NCI-H1930 (cell line): ENCODE results near the gene PRR3.

Experiments used
- DNase-seq, 2 experiments: peaks; one replicate each; lab custom pipeline; 2025; lab: John Stamatoyannopoulos, UW

Gene PRR3

DNA sequence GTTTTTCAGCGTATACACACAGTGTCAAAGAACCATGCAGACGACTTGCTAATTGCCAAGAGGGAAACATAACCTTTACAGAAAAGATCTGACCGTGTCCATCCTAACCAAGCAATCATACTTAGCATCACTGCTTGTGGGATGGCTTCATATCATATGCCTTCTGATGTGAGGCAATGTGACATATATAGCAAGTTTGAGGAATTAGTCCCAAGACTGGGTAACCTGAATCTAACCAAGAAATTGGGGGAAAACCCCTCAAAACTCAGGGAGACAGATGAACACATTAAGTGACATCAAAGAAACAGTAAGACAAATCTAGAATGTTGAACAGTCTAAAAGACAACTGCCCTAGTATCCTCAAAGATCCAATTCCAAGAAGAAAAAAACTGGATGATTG lies 19.2 kb upstream of the PRR3 start:
- DNase-seq, result no peak

DNA sequence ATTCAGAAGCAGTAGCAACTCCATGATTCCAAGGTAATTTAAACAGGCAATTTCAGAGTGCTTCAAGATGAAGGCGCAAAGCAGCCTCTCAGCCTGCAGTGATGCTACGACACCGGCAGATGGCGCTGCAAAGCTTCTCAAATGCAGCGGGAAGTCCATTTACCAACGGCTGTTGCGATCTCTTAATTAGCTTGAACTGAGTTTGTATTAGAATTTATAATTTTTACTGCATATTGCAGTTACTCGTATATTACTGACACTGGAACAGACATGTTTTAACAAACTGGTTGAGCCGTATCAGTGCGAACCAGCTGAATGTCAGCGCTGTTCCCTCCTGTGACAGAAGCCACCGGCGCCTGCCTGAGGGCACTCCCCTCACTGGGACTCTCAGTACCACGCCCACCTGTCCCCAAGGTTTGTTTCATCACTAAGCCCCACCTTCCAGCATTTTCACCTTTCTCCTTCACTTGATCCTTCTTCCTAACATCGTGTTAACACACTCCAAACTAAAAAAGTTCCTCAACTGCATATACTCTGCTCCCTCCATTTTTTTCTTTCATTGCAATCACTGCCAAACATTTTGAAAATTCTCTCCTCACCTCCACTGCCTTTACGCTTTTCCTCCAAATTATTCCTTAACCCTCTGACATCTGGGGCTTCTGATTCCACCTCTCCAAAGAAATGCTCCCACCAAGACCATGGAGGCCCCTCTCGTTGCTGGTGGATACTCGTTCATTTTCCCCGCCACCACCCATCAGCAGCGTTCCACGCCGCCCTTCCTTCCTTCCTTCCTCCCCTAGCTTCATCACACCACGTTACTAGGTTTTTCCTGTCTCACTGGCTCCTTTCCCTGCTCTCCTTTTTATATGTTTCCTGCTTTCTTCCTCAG lies 15.3 kb upstream of the PRR3 start:
- DNase-seq, result peak; percentile 56 to 75

DNA sequence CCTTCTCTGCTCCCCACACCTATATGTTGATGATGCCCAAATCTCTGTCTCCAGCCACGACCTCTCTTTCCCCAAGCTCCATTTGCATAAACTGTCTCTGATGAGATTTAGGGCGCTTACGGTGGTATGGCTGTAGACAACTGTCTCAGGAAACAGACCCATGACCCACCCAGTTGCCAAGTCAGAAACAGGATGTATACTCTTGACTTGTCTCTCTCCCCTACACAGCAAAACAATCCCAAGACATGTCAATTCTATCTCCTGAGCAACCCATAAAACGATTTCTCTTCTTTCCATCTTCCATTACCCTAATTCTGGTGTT lies 14.7 kb upstream of the PRR3 start:
- DNase-seq, result no peak

DNA sequence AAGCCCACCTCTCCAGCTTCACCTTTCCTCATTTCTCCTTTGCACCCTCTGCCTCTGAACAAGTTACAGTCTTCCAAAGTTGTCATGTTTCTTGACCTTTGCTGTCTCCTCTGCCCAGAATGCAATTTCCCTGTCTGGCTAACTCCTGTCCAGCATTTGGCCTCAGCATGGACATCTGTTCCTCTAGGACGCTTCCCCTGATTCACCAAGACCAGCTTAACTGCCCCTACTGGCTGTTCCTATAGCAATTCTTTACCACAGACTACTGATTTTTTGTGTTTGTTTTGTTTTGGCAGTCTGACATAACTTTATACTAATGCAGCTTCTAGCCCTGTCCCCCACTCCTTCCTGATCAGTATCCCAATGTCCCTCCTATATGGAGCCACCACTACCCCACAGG lies 14.2 kb upstream of the PRR3 start:
- DNase-seq, result no peak

DNA sequence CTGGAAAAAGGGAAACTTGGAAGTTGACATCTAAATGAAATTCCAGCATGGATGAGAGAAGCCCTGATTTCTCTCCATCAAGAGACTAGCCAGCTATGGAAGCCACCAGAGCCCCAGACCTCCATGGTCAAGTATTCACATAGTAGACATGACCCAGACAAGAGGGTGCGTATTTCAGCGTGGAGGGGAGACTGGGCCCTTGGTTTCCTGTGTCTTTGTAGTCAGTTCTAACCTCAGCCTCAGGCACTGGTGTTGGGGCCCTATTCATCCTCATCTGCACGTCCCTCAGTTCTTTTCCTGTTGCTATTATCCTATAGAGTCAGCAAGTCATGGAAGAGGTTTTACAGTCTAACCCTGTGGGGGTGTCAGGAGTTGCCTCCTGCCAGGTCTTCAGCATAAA lies 13.3 kb upstream of the PRR3 start:
- DNase-seq, result no peak

DNA sequence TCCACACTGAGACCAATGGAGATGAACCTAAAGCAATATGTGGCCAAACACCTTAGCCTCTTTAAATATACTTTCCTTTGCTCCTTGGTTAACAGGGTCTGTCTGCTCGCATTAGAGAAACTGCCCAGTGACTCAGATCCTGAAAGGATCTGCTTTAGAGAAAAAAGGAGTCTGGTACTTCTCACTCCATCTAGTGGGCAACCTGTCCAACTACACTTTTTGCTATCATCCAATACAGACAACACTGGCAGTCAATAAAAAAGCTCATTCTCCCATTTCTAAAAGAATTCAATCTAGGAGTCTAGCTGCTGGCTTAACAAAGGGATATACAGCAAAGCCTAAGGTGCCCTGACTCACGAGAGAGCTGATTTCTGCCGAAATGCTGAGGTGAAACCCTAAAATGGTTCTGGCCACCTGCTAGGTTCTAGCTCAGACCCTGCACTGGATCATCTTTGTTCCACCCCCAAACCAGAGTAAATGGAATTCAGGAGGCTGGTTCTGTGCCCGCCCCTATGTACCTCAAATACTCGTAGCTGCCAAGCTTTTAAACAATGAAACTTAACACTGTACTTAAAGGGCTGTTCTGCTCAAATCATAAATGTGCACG lies 12.3 kb upstream of the PRR3 start:
- DNase-seq, result peak in 1 of 2 experiments; percentile 32

DNA sequence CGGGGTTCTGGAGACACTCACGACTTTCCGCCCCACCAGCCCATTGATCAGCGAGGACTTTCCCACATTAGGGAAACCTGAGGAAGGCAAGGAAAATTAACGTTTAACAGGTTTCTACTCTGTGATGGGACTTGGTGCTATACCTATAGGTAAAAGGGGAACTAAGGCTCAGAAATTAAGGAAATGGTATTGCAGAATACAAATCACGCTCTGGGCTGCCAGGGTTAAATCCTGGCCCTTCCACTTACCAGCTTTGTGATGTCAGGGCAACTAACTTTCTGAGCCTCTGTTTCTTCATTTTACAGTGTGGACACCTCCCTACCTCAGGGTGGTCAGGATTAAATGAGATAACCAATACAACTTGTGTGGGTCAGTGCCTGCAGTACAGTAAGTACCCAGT lies 9.6 kb upstream of the PRR3 start:
- DNase-seq, result no peak

DNA sequence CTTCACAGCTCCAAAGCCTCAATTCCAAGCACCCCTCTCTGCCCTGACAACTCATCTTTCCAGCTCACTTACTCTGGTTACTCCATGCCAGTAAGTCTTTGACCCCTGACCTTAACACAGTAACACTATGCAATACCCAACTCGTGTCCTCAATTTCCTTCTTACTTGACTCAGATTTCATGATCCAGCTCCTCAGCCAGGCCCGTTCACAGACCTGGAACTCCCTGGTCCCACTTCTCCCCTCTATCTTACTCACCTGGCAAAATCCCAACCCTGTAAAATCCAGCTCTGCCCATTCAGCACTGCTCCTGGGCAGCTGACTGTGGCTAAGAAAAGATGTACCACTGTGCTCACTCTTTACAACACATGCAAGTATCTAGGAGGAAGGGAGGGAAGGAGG lies 8.7 kb upstream of the PRR3 start:
- DNase-seq, result no peak

DNA sequence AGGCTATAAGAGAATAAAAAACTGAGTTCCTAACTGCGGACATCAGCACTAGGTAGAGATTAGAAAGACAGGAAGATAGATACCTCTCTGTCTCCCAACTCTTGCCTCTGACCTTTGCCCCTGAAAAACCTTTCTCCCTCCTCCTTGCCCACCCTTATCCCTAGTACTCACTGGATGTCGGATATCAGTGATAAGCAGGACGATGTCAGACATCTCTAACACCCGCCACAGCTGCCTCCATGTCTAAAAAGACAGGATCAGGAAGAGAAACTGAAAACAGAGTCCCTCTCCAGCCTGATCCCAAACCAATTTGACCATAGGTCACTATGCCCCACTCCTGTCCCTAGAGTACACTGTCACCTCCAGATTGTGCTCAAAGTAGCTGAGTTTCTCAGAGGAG lies 2.7 kb upstream of the PRR3 start:
- no peak for DNase-seq

DNA sequence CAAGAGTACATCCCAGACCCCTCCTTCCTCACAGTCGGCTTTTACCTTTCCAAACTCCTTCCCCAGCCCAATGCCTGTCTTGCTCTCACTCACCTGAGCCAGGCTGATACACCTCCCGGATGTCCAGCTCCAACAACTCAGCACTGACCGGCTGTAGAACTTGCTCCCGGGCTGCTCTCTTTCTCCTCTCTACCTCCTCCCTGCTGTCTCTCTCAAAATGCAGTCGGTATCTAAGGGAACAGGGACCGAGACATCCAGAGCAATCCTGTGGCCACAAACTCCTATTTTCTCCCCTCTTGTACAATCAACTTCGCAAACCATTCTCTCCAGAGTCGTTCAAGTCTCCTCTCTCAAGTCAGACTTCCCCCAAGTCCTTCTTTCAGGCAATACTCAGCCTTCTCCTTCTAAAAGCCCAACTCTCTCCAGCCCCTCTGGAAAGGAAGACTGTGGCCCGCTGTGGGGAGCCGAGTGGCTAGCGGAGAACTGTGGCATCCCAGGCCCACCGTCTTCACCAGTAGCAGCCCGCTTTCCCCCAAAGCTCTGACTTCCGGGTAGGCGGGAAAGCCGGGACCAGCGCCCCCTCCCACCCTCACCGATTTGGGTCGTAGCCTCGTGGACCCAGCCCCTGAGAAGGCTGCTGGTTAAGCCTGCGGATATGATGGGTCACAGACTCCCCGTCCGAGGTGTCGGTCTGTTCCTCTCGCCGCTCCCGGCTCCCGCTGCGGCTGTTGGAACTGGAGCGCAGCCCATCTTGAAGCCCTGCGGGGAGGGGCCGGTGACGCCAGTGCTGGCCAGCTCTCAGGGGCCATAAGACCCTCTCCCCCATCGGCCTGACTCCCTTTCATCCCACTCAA lies 1.9 kb upstream of the PRR3 start:
- DNase-seq, result no peak

DNA sequence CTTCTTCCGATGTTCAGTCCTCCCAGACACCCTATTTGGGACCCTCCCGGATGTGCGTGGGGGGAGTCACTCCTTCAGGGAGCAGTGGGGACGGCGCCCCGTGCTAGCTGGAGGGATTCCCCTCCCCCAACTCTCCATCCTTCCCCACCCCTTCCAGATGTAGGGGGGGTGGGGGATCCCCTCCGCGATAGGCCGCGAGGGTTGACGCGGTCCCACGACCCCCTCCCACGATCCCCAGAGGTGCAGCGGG lies 1.4 kb upstream of the PRR3 start:
- no peak for DNase-seq

DNA sequence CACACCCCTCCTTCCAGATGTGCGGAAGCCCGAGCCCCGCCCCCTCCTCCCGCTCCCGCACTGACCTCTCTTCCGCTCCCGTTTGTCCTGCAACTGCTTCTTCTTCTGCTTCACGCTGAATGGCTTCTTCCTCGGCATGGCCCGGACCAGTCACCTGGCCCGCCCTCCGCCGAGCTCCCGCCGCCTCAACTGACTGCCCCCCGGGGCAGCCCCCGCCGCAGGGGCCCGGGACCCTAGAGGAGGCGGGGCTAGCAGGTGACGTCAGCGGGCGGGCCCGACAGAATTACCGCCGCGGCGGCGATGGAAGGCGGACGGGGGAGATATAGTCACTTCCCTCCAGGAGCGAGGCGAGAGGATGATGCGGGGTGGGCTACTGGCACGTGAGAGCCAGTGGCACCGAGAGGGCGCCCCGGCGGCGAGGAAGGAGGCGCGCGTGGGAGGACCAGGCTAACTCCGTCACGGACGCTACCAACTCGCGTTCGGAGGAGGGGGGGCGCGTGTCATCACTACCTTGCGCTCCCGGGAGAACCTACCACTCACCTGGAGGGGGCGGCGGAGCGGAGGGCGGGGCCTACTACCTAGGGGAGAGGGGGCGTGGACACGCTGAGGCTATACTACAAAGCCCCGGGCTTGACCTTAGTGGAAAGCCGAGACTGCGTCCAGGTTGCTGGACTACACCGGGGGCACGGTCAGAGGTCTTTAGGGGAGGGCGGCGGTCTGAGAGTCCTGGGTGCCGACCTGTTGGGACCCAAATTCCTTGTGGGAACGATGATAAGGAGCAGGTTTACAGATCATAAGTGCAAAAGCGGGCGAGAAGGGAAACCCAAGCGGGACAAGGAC lies 809 bp upstream of the PRR3 start, which contains the start of gene GNL1:
Gene GNL1 (minus strand): TSS at position 424 of the 840 bp plus-strand sequence. CDS start 286 bp downstream, at position 138.
- peak; percentile 88 to 92 for DNase-seq

DNA sequence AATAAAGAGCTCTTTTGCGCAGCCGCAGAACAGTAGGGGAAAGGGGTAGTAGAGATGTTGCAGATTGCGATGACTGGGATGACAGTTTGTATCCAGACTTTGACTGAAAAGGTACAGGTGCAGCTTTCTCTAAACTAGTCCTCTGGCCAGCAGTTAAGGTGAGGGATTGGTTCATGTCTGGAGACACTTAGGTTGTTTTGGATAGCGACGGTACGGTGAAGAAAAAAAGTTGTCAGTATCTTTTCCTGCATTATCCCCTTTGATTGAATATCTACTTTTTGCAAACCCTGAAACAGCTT lies 537 bp downstream of the PRR3 start:
- DNase-seq, result no peak

DNA sequence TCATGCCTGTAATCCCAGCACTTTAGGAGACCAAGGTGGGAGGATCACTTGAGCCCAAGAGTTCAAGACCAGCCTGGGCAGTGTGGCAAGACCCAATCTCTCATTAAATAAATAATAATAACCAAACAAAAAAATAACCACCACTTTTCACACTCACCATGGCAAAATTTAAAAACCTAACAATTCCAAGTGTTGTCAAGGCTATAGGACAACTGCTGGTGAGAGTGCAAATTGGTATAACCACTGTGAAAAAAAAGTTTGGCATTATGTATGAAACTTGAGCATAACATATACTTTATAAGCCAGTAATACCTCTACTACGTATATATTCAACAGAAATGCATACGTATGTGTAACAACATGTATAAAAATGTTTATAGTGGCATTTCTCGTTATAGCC lies 3.8 kb downstream of the PRR3 start:
- DNase-seq, result no peak

DNA sequence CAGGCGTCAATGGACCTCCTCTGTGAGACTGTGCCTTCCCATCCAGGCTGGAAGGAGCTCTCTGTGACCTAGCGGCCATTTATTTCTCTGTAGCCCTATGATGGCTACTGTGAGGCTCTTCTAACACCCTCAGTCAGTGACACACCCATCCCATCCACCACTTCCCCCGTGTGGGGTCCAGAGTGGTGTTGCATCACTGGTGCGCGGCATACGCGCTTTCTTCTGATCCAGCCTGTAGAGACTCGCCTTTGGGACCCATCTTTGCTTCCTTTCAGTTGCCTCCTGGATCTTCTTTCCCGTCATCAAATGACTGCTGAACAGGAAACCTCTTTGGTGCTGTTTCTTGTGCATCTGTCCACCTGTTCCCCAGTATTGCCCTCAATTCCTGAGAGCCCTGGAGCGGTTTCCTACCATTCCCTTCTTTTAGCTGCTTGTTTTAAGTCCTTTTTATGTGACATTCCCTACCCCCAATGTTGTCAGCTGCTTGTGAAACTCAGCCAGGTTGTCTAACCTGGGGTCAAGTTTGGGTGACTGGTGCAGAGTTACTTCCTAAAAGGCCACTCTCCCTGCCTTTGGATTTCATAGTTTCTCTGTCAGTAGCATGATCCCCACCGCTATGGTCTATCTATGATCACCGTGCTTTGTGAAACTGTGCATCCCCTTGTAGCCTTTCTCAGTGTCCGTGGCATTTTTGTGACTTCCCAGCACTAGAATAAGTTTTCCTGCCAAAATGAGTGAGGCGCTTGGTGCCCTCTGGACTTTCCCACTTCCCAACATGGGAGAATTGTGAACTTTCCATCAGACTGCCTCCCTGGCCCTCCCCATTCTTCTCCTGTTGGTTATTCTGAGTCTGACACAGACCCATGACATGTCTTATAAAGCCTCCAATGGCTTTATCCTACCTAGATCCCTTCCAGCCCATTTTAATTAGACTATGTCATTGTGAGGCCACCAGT lies 5.7 kb downstream of the PRR3 start:
- no peak for DNase-seq

DNA sequence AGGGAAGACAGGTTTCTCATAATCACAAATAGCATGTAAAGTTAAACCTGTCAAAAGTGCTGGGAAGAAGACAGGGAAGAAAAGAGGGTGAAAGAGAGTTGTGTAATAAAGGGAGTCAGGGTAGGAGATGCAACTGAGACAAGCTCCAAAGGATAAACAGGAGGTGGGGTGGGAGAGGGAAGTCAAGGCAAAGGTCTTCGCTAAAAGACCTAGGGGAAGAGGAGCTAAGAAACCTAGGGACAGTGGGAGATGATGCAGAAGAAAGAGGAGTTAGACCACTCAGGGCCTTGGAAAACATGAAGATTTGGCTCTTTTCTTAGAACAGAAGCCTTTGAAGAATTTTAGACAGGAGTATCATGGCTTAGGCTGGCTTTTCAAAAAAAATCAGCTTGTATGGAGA lies 7.0 kb downstream of the PRR3 start:
- DNase-seq, result no peak

DNA sequence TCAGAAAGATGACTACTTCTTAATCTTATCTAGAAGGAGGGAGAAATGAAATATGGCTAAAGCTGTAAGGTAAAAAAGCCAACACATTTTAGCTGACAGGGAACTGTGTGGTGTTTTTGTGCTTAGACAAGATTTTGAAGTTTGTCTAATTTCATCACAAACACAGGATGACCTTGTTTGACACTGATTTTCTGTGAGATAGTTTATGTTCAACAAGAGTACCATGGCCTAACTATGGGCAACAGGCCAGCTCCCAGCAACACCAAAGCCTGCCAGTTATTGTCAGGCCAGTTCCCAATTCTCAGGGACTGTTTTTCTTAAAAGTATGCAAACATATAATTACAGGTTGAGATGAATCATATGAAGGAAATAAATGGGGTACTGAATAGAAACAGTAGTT lies 8.7 kb downstream of the PRR3 start:
- no peak for DNase-seq

DNA sequence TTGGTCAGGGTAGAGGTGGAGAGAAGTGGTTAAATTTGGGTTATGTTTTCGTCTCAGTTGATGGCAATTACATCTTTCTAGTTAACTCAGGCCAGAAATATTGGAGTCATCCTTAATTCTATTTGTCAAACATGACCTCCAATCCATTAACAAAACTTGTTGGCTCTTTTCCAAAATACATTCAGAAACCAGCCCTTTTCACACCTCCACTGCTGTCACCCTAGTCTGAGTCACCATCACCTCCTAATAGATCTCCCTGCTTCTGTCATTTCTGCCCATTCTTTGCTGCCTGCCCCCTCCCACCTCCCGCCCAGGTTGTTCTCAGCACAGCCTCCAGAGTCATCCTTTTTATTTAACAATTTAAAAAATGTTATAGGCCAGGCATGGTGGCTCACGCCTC lies 11.2 kb downstream of the PRR3 start:
- DNase-seq, result no peak

DNA sequence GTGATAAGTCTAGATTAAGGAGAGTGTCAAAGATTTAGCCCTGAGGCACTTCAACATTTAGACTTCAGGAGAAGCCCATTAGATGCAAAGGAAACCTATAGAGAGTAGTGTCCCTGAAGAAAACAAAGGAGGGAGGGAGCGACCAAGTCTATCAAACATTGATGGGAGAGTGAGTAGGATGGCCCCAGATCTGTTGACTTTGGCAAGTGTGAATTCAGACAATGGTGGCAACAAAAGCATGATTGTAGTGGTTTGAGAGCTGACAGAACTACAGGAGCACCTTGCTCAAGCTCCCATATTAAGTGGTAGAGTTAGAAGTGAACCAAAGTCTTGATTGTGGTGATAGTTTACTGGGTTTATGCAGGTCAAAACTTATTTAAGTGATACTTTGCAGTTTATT lies 13.2 kb downstream of the PRR3 start:
- DNase-seq, result no peak

DNA sequence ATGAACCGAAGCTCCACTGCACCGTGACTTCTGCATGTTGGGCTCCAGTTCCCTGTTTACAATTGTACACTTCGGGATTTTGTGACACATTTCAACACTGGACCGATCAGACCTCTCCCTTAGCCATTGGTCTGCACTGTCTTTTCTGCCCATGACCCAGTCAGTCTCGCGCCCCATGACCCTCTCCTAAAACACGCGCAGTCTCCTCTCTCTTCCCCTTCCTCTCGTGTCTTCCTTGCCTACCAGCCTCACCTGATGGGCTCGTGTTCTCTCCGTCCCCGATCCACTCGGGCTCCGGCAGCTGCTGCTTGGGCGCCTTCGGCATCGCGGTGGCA lies 13.6 kb downstream of the PRR3 start:
- DNase-seq, result no peak

DNA sequence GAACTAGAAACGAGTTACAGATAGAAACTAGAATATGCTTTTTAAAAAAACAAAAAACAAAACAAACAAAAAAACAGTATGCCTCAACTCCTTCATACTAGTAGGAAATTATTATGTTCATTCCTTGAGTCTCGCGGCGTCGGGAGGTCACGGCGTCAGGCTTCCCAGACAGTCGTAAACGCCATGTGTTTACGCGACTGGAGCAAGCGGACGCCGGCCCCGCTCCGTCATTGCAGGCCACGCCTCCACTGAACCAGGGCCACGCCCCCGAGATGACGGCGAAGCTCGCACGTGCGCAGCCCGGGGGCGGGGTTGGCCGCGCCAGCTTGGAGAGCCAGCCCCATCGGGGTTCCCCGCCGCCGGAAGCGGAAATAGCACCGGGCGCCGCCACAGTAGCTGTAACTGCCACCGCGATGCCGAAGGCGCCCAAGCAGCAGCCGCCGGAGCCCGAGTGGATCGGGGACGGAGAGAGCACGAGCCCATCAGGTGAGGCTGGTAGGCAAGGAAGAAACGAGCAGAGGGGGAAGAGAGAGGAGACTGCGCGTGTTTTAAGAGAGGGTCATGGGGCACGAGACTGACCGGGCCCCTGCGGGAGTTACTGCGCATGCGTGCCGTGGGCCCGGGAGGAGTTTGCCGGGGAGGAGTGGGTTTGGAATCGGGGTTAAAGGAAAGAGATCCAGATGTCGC lies 14.1 kb downstream of the PRR3 start, which contains the start of gene ABCF1:
Gene ABCF1 (plus strand): TSS at position 368 of the 687 bp plus-strand sequence. CDS start 46 bp downstream, at position 414.
- DNase-seq, result peak; percentile 93 to 97
